HG03066 (cell line): ENCODE measurements around the gene MTARC1.

ENCODE experiments used
- ATAC-seq: cut with Tn5 transposase; IDR thresholded peaks from one replicate; pipeline ENCODE4 v1.9.1; 2021; ENCODE audit warnings: low read depth; ENCODE audit not compliant: unreplicated experiment

The MTARC1 gene

DNA sequence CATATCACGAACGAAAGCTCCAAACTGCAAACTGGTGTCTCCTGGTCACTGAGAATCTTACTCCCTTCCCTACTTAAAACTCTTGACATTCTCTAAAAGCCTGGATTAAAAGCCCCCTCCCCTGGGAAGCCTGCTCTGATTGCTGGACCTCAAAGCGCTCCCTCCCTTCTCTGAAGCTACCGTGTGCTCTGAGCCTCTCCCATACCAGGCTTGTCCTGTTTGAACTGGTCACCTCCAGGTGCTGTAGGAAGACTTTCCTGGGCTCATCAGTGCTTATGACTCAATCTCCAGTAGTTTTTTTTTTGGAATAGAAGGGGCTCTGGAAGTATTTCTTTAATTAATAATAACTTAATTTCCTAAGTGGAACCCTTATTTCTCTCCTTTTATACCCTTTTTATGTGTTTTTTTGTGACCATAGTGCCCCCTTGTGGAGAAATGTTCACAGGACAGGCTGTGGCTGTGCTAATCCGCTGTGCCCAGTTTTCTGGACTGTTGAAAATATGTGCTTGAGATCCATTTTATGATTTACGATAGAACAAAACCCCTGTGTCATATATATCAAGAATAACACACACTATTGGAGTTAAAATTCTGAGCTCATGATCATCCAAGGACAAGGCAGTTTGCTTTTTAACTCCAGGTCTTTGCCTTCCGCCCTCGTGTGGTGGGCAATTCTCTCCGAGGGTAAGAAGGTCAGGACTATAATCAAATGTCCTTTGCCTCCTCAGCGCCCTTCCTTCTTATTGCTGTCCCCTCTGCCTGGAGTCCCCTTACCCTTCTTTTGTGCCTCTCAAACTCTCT is 16.9 kb downstream of the MTARC1 start:
- no peak for ATAC-seq

DNA sequence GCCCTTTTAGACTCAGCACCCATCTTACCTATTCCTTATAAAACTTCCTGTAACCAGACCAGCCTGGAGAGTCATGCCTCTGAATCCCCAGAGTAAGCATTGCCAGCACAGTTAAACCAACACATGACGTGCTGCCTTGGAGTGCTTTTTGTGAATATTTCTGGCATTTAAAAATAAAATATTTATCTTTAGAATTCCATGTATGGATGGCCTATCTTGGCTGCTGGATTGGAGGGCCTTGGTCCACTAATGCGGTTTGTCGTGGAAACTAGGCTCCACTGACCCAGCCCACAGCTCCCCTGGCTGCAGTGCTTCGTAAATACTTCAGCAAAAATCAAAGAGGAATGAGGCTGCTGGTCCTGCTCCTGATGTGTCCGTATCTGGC is 17.5 kb downstream of the MTARC1 start:
- no peak for ATAC-seq

DNA sequence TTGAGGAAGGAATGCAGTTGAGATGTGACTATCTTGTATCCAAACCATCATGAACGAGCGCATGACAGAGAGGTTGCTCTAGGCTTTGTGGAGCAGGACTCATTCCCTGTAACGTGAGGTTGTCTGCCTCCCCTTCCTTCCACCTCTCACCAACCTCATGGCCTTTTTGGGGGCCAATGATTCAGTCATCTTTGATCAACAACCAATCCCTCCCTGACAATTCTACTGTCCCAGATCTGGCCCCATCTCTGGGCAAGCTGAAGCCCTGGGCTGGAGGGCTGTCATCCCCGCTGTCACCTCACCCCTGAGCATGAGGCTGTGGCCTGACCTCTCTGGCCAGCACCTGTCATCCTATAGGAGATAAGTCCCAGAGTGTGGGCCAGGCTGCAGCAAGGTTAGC is 19.7 kb downstream of the MTARC1 start:
- ATAC-seq, result no peak

DNA sequence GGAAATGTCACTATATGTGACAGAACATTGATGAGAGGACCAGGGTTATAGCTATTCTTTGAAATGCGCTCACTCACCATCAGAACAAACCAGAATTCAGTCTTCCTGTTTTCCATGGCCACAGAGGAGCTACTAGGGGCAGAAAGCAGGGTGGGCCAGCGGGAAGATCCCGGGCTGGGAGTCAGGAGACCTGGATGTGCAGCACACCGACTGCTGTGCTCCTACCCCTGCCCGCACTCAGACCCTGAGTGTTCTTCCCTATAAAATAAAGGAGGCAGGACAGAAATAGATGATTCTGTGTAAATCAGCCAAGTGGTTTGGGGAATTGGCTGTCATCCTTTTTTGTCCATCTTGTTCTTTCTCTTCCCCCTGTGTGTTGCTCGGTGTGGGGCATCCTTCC is 21.0 kb downstream of the MTARC1 start:
- no peak for ATAC-seq

DNA sequence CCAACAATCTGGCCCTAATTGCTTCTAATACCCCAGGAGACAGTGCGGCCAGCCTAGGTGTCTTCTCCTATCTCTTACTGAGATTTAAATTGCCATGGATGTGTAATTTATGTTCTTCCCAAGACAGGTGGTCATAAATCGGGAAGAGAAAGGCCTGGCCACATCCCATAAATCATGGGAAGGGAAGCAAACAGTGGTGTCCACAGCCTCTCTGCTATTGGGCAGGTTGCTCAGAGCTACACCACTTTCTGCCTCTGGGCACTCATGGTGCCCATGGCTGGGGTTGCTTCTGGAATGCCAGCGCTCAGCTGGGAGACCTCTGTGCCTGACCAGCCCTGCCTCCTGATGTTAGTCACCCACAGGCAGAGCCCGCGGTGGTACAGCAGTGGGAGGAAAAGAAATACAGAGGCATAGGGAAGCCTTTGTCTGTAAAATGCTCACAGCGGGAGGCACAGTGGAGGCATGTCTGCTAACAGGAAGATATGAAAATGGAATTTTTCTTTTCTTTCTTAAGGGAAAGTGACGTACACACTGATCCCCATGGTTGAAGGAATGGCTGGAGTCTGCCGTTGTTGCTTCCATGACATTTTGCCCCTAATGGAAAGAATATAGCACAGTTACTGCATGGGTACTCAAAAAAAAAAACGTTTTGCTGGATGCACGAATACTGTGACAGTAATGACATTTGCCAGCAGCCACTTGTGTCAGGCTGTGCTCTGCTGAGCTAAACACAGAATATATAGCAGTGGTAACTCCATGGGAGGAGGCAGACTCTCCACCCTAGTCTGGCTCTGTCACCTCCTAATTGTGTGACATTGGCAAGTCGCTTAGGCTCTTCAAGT is 21.9 kb downstream of the MTARC1 start:
- no peak for ATAC-seq

DNA sequence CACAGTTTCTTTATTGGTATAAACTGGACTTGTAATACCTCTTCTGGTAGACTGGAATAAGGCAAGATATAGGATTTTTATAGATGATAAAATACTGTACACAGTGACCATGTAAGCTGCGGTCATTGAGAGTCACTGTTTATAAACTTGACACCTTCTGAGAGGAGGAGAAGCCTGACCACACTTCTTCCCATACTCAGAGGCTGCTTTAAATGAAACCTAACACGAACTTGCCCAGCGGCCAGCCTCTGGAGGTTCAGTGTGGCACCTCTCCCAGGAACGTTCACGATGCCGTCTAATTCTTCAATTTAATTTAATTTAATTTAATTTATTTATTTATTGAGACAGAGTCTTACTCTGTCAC is 22.5 kb downstream of the MTARC1 start:
- no peak for ATAC-seq

DNA sequence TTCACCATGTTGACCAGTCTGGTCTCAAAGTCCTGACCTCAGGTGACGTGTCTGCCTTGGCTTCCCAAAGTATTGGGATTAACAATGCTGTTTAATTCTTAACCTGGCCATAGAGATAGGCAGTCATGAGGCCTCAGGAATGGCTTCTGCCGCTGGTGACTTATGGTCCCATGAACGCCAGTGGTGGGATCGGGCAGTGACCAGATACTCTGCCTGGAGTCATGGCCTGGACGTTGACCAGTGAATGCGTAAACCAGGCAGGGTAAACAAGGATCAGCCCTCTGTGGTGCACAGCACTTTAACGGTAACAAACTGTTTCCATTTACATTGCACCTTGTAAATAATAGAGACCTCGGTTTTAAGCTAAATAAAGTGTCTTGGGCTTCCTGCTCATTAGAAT is 23.0 kb downstream of the MTARC1 start:
- ATAC-seq, result no peak

DNA sequence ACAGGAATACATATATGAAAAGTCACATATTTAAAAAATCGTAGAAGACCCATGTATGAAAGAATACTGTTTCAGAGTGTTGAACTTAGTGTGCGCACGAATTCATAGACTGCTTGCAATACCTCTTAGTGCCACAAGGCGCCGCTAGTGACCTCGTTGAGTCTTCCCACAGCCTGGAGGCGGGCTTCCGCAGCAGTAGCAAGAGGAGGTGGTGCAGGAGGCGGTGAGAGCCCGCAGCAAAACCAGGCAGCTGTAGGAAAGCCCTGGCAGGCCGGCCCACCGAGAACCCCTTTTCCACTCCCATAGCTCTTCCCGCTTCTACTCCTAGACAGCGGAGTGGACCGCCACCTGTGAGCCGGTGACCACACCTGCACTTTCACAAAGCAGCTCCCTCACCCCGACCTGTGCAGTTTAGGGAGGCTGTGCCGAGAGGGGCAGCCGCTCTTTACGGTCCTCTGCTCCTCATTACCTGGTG is 23.5 kb downstream of the MTARC1 start:
- ATAC-seq, result peak; percentile 92

DNA sequence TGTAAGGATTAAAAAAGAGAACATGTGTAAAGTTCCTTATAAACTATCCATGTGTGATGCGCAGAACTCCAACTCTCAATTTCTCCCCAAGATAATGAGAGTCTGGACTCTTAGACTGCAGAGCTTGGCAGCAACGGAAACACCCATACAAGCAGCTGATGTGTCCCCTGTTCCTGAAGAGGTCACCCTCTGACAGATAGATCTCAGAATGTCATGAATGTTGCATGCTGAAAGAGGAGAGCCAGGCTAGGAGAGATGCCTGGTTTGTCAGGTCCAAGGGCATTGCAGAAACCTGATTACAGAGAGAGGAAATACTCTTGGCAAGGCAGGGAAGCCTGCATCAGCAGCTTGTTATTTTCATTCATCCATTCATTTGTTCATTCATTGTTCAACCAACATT is 24.2 kb downstream of the MTARC1 start:
- ATAC-seq, result no peak

DNA sequence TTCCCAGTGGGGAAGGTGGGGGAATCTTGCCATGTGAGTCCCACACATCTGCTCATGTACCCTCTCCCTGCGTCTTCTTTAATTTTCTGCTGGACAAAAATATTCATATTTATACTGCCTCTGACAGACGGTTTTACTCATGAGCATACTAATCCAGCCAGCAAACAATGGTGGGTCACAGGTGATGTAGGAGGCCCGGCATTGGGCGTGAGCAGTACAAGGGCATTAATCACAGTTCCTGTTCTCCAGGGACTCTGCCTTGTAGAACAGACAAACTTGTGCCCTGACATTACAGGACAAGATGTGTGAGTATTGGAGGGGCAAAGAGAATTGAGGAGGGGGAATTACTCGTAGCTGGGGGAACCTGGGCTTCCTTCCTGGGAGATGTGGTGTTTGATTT is 25.0 kb downstream of the MTARC1 start:
- no peak for ATAC-seq

DNA sequence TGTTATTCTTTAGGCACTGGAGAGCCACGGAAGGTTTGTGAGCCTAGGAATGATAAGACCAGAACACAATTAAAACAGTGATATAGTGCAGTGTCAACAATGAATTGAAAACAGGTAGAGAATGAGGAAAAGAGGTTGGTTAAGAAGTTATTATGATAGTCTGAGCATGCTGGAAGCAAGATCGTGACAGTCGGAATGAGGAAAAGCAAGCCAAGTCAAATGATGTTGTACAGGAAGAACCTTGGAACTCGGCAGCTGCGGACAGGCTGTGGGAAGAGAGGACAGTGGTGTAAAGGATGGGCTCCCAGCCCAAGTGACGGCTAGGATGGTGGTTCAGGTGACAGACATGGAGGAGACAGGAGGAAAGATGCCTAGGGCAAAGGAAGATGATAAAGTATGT is 25.6 kb downstream of the MTARC1 start:
- no peak for ATAC-seq

DNA sequence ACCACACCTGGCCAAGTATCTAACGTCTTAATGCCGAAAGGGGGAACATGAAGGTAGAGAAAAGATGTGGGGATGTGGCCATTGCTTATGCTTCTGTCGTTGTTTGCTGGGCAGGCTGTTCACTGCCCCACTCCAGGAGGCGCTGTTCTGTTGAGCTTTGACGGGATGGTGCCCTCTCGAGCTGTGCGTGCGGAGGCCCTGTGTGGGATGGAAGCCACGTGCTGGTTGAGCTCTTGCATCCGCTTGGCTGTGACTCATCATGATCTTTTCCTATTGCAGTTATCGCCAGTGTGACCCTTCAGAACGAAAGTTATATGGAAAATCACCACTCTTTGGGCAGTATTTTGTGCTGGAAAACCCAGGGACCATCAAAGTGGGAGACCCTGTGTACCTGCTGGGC is 26.3 kb downstream of the MTARC1 start:
- no peak for ATAC-seq

DNA sequence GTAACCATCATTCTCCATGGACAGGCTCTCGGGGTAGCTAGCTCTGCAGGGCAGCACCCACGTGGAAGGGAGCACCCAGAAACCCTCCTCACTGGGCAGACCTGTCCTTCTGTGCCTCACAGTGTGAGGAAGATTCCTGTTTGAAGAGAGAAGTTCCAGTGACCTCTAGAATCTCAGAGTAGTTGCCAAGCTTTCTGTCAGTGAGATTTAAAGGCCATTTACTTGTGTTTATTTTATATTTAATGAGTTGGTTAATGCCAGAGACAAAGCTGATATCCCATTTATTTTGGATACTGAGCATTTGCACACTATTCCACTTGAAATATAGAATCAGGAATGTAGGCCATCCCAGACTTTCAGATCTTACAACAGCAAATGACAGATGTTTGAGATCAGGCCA is 28.7 kb downstream of the MTARC1 start:
- no peak for ATAC-seq

DNA sequence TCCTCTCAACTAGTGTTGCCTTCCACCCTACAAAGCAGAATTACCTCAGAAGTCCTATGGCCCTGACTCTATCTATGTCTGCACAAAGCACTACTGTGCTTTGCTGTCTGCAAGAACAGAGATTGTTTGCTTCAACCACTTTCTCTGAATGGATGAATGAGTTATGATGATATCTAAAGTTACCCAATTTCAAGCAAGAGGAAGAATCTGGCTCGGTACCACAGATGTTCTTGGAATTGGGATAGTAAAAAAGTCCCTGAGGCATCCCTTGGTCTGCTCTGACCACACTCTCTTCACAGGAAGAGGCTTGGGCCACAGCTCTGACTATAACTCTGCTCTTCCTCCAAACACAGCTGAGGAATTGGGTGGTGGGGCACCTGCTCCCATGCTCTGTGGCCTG is 31.2 kb downstream of the MTARC1 start:
- ATAC-seq, result no peak

DNA sequence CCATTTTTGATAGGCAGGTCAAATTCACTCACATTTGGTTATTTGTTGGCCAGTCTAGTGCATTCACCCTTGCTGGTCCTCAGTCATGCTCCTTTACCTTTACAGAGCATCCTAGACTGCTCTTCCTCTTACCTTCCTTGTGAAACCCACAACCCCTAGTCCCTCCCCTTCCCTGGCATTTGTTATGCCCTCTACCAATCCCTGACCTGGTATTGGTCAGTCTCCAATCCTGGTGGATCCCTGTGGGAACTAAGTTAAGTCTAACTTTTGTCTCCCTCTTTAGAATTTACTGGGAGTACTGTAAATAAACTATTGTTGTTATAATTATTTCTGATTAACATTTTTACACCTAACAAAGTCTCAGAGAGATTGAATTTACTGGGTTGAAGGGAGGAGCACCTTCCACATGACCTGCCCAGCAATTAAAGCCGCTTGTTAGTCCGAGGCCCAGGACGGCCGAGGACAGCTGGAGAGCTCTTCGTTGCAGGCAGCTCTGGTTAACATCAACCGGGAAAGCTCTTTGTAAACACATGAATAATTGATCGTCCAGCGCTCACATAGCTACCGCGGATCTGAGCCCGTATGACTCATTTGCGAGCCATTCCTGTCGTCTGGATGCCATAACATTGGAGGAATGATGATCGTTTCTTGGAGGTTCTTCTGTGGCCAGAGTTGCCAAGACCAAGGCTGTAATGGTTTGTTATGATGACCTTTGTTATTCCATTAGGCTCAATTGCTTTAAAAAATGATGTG is 31.9 kb downstream of the MTARC1 start:
- ATAC-seq, result no peak

DNA sequence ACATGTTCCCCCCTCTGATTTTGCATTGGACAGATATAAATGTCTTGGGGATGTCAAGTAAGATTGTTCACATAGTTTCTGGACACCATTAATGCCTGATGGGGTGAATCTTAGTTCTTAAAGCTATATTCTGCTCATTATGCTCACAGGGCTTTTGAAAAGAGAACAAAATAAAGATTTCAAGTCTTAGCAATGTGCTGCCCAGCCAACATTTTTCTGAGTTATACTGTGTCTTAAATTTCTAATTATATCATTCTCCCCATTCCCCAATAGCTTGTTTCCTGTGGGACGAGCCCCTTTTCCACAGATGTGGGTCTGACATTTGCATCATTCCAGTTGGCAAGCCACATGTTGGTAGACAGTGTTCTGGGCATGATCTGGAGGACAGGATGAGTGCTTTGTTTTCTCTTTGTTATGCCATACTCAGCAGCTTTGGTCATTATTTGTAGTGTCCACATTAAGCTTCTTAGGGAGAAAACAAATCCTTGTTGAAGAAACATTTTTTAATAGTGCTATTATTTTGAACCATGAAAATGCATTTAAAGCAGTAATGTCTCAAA is 32.8 kb downstream of the MTARC1 start:
- no peak for ATAC-seq

DNA sequence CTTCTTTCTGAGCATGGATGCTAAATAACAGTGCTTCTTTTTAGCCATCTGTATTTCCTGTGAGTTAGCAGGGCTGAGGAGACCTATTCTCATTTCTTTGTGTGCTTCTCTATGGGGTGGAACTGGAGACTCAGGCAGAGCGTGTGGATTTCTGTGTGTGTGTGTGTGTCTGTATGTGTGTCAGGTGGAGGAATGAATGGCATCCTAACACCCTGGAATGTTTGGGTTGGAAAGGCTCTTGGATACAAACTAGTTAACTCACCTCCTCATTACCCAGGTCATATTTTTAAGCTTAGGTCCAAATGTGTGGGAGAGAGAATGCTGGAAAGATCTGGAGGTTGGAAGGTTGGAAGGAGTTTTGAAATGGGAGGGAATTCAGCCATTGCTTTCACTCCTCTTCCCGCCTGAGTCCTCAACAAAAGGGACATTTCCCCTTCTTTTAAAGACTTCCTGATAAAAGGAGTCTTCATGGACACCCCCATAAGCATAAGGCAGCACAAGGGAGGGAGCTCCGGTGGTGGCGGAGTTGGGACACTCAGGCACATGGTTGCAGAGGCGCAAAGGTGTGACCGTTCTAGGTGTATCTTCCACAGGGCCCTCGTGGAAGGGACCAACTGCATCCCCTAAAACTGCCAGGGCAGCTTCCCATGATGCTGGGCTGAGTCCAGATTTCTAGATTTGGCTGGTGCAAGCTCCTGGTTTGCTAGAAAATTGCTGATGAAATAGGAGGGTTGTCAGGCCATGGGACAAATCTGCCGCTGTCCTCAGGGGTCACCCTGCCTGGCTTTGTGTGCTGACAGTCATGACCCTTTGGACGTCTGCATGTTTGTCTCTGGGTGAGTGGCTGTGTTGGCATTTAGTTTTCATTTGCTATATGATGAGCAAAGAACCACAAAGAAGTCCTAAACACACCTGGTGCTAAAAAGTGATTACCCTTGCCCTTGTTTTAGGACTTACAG is 37.6 kb downstream of the MTARC1 start:
- no peak for ATAC-seq

DNA sequence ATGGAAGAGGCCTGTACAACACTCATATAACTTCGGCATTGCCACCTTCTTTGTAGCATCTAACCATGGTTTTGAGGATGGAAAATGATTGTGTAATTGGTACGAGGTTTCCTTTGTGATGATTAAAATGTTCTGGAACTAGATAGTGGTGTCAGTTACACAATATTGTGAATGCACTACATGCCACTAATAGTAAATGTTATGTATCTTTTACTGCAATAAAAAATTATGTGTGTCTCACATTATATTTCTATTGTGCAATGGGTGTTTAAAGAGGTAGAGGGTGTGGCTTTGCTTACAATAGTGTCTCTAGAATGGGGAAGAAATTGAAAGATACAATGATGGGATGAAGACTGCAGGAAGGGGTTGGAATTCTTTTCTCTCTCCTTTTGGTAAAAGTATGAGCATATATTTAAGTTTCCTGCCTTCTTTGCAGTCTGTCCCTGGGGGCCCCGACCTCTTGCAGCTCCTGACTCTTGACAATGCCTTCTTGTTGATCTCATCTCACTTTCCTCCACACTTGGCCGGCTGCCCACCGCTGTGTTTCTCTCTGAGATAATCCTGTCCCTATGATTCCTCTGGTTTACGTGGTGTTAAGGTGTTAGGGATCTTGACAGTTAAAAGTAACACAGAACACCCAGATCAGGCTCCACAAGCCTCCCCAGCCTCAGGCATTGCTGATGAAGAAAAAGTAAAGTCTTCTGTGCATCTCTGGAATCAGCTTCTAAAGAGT is 39.3 kb downstream of the MTARC1 start:
- no peak for ATAC-seq

DNA sequence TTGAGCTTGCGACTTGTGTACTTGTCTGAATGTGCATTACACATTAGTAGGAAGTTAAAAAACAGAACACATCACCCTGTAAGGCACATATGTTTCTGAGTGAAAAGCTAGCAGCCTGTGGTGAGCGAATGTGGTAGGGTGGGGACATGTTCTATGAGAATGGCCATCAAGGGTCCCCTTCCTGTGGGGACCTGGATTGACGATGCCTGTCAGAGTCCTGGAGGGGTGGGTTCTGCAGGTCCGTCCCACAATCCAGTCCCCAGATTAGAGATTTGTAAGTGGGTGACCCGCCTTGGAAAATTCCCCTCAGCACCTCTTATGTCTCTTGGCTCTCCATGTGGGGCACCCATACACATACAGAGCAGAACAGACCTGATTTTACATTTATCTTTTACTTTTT is 40.0 kb downstream of the MTARC1 start:
- ATAC-seq, result no peak
